ENCODE results near the gene RANBP17. TPM values are rescaled to one million over a fixed set of nuclear protein-coding genes. Genes with fewer than 3 reads are reported as not detected.

RANBP17 gene
- total RNA-seq, 4 donors from 2014 or later: 0.38 to 5.1 (median 1.4) TPM

DNA sequence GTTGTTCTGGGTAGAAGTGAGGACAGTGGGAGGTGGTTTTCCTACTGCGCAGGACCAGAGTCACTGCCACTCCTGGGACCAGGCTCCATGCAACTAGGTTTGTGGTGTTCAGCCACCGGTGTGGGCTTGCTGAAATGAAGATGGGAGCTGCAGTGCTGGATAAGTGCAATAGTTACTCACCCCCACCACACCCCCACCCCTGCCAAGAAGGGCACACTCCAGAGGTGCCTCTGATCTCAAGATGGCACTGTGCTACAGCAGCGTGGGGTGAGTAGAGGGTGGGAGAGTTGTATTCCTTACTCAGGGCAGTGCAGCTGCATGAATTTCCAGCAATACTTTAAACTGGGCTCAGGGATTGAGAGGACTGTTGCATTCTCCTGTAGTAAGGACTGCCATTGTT is 259.8 kb downstream of the RANBP17 start:
- TF ChIP-seq, protein P1, sequence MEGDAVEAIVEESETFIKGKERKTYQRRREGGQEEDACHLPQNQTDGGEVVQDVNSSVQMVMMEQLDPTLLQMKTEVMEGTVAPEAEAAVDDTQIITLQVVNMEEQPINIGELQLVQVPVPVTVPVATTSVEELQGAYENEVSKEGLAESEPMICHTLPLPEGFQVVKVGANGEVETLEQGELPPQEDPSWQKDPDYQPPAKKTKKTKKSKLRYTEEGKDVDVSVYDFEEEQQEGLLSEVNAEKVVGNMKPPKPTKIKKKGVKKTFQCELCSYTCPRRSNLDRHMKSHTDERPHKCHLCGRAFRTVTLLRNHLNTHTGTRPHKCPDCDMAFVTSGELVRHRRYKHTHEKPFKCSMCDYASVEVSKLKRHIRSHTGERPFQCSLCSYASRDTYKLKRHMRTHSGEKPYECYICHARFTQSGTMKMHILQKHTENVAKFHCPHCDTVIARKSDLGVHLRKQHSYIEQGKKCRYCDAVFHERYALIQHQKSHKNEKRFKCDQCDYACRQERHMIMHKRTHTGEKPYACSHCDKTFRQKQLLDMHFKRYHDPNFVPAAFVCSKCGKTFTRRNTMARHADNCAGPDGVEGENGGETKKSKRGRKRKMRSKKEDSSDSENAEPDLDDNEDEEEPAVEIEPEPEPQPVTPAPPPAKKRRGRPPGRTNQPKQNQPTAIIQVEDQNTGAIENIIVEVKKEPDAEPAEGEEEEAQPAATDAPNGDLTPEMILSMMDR (IDR thresholded peaks at IDR 0.05): no peak
- TF ChIP-seq POLR2A (IDR thresholded peaks at IDR 0.05): no peak
- no peak overlapping the region for H3K4me3 ChIP-seq (ENCODE audit: low read depth, poor library complexity, severe bottlenecking)
- WGBS, 2 donors: 91 to 95% methylated on average over 3 of the region's 3 CpGs
- no peak for DNase-seq (ENCODE audit: low spot score in 2 of 2)
- intact Hi-C loops (cut with DNase I; ENCODE audit: low total_unique reads): no loop called here

DNA sequence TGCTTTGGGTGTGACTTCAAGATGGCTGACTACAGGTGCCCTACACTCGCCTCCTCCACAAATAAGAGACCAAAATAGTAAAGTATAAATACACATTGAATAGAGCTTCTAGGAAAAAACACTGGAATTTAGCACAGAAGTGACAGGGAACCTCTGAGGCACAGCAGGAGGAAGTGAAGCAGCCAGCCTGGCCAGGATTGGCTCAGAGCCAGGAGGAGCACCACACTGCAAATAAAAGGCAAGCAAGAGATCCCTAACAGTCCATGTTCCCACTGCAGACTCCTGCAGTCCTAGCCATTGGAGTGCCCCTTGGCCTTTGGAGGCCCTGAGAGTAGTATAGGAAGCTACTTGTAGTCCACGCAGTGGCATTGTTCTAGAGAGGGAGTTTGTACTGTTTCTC is 260.6 kb downstream of the RANBP17 start:
- no peak for DNase-seq (ENCODE audit: low spot score in 2 of 2)
- intact Hi-C loops (cut with DNase I; ENCODE audit: low total_unique reads): no loop called here
- 82 to 83% methylated on average over 2 of the region's 2 CpGs for whole genome bisulfite sequencing, 2 donors
- no peak overlapping the region for H3K4me3 ChIP-seq (ENCODE audit: low read depth, poor library complexity, severe bottlenecking)
- TF ChIP-seq, protein P1 (IDR thresholded peaks at IDR 0.05): no peak
- no peak for TF ChIP-seq POLR2A (IDR thresholded peaks at IDR 0.05)

DNA sequence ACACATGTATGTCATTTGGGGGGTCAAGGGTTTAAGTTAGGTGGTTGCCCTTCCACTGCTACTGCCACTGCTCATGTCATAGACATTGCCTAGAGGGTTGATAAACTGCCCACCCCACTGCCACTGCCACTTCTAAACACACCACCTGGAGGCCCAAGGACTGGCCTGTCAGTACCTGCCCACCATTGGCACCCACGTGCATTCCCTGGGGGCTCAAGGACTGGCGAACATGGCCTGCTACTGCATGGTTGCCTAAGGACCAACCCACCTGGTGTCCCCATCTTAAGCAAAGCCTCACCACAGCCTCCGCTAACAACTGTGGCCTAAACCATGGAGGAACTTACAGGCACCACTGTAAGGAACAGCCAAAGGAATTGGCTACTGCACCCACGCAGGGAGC is 261.6 kb downstream of the RANBP17 start:
- no peak overlapping the region for H3K4me3 ChIP-seq (ENCODE audit: low read depth, poor library complexity, severe bottlenecking)
- DNase-seq (ENCODE audit: low spot score in 2 of 2): no peak
- 86 to 91% methylated on average over 3 to 4 of the region's 4 CpGs for WGBS, 2 donors
- intact Hi-C loops (cut with DNase I; ENCODE audit: low total_unique reads): no loop called here
- no peak for TF ChIP-seq POLR2A (IDR thresholded peaks at IDR 0.05)
- TF ChIP-seq, protein P1 (IDR thresholded peaks at IDR 0.05): no peak

DNA sequence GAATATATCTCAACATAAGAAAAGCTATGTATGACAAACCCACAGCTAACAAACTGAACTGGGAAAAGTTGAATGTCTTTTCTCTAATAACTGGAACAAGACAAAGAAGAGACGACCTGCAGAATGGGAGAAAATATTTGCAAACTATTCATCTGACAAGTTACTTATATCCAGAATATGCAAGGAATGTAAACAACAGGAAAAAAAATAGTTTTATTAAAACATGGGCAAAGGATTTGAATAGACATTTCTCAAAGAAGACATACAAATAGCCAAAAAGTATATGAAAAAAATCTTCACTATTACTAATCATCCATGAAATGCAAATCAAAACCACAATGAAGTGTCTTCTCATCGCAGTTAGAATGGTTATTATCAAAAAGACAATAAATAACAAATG is 265.5 kb downstream of the RANBP17 start:
- H3K4me3 ChIP-seq (ENCODE audit: low read depth, poor library complexity, severe bottlenecking): no peak overlapping the region
- 79% methylated on average over 2 of the region's 2 CpGs for WGBS, 2 donors
- no peak for DNase-seq (ENCODE audit: low spot score in 2 of 2)
- TF ChIP-seq POLR2A (IDR thresholded peaks at IDR 0.05): no peak
- TF ChIP-seq, protein P1 (IDR thresholded peaks at IDR 0.05): no peak
- intact Hi-C loops (cut with DNase I; ENCODE audit: low total_unique reads): no loop called here

DNA sequence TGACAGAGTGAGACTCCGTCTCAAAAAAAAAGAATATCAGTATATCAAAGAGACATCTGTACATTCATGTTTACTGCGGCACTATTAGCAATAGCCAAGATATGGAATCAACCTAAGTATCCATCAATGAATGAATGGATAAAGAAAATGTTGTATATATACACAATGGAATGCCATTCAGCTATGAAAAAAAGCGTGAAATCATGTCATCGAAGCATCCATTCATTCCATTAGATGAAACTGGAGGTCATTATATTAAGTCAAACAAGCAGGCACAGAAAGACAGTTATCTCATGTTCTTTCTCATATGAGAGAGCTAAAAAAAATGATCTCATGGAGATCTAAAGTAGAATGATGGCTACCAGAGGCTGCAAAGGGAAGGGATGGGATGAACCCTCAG is 266.3 kb downstream of the RANBP17 start:
- intact Hi-C loops (cut with DNase I; ENCODE audit: low total_unique reads): no loop called here
- WGBS, 2 donors: 83 to 95% methylated on average over 4 of the region's 4 CpGs
- no peak overlapping the region for H3K4me3 ChIP-seq (ENCODE audit: low read depth, poor library complexity, severe bottlenecking)
- TF ChIP-seq POLR2A (IDR thresholded peaks at IDR 0.05): no peak
- TF ChIP-seq, protein P1 (IDR thresholded peaks at IDR 0.05): no peak
- no peak for DNase-seq (ENCODE audit: low spot score in 2 of 2)

DNA sequence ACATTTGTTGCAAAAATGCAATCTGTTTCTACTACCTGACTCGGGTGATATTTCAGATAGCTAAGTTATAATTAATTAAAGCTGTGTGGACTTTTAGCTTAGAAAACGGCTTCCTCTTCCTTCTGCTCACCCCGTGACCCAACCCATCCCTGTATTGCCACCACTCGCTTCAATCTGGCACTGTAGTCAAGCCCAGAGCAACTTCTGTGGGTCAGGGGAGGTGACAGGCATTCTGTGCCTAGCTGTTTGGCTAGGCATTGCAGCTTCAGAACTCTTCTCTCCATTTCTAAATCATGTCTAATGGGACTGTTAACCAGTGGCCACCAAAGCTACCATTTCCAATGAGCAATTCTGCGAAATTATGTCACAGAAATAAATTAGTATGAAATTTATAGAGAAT is 267.5 kb downstream of the RANBP17 start:
- TF ChIP-seq, protein P1 (IDR thresholded peaks at IDR 0.05): no peak
- no peak for TF ChIP-seq POLR2A (IDR thresholded peaks at IDR 0.05)
- DNase-seq (ENCODE audit: low spot score in 2 of 2): no peak
- intact Hi-C loops (cut with DNase I; ENCODE audit: low total_unique reads): no loop called here
- H3K4me3 ChIP-seq (ENCODE audit: low read depth, poor library complexity, severe bottlenecking): no peak overlapping the region
- WGBS, 2 donors: 64% methylated on average over 5 of the region's 5 CpGs

Measured in lower leg skin (tissue), 4 donors.